K562 (cell line): Measurements from ENCODE around the gene S100A3. TPM values are rescaled to one million over a fixed set of nuclear protein-coding genes. Genes with fewer than 3 reads are reported as not detected.

ENCODE experiments used
- ATAC-seq: fragments of 200-7000 bp; cut with Tn5 transposase; 3 replicates; pipeline ENCODE4 v1.9.1; 2020; ENCODE audit warnings: moderate library complexity
- BruUV-seq: library from RNA; stranded (reverse); fragments of 400-500 nt; replicated peaks from 2 replicates; lab custom pipeline; 2021; lab: Mats Ljungman, UMichigan
- CTCF ChIA-PET: fragments of 300-600 bp; formaldehyde crosslinking; extraction: SDS; loops from one replicate; lab custom pipeline; 2021; ENCODE audit warnings: low intra/inter-chr PET ratio; lab: Yijun Ruan, JAX
- POLR2A ChIA-PET: fragments of 300-600, 350-650 bp; sonication (Branson Sonifier 250); formaldehyde crosslinking; extraction: SDS; loops from one replicate; lab custom pipeline; 2021; ENCODE audit warnings: antibody characterized with exemption, inconsistent platforms; lab: Yijun Ruan, JAX
- DNase-seq, 4 experiments: peaks; one replicate each; pipeline versions ENCODE4 v3.0.0 to v3.0.0-alpha.2; 2011 to 2018; ENCODE audit warnings: low spot score in 3 of 4, mixed read lengths in 3 of 4; ENCODE audit errors: extremely low read depth in 1 of 4
- FAIRE-seq: peaks from 2 replicates; lab custom pipeline; 2011; peaks lifted over from hg19 to GRCh38; lab: Jason Lieb, UNC
- H2AFZ ChIP-seq: 2 replicates; pipeline ENCODE4 v1.6.0; 2011; ENCODE audit warnings: low read depth, low read length, control low read depth, inconsistent platforms
- H3K27ac ChIP-seq: fragments of 200-600 bp; 3 replicates; pipeline ENCODE4 v1.8.0; 2011; ENCODE audit warnings: low read depth, mild to moderate bottlenecking, control low read depth, inconsistent platforms, low read length, moderate library complexity, mixed read lengths; ENCODE audit errors: extremely low read depth
- H3K27me3 ChIP-seq, 2 experiments: fragments of 300-600 bp in 1 of 2; 2 replicates in 1 of 2; 3 replicates in 1 of 2; pipeline versions ENCODE4 v1.6.0 to v1.8.0; 2011; ENCODE audit warnings: inconsistent platforms in 2 of 2, low read length in 2 of 2, mild to moderate bottlenecking in 1 of 2, mixed read lengths in 1 of 2, moderate library complexity in 1 of 2; ENCODE audit not compliant: control insufficient read depth in 2 of 2, insufficient read depth in 2 of 2
- H3K36me3 ChIP-seq: fragments of 300-600 bp; 3 replicates; pipeline ENCODE4 v1.8.0; 2011; ENCODE audit warnings: mild to moderate bottlenecking, low read length, inconsistent platforms; ENCODE audit not compliant: control insufficient read depth, insufficient read depth
- H3K4me1 ChIP-seq, 2 experiments: fragments of 200-600 bp in 1 of 2; replicated peaks in 1 of 2; 2 replicates in 1 of 2; 3 replicates in 1 of 2; pipeline versions ENCODE4 v1.5.1 to v1.8.0; 2011; ENCODE audit warnings: inconsistent platforms in 2 of 2, low read length in 2 of 2, mild to moderate bottlenecking in 1 of 2, mixed read lengths in 1 of 2, moderate library complexity in 1 of 2; ENCODE audit not compliant: control insufficient read depth in 2 of 2, insufficient read depth in 2 of 2
- H3K4me2 ChIP-seq: 2 replicates; pipeline ENCODE4 v1.6.1; 2011; ENCODE audit warnings: low read length, control low read depth, inconsistent platforms, mixed read lengths; ENCODE audit not compliant: insufficient read depth
- H3K4me3 ChIP-seq: fragments of 200-600 bp; sonication (generic), shearing (Covaris generic); 2 replicates; pipeline ENCODE4 v1.5.1; 2016; ENCODE audit warnings: control low read depth, inconsistent platforms
- H3K79me2 ChIP-seq: fragments of 200-600 bp; 3 replicates; pipeline ENCODE4 v1.8.0; 2011; ENCODE audit warnings: low read length, inconsistent platforms; ENCODE audit not compliant: control insufficient read depth, insufficient read depth
- H3K9ac ChIP-seq, 2 experiments: 2 replicates each; pipeline versions ENCODE4 v1.6.0 to v1.6.1; 2011; ENCODE audit warnings: low read depth in 2 of 2, low read length in 2 of 2, control low read depth in 1 of 2, inconsistent platforms in 1 of 2, mild to moderate bottlenecking in 1 of 2, mixed read lengths in 1 of 2; ENCODE audit not compliant: insufficient read depth in 1 of 2
- H3K9me1 ChIP-seq: one replicate; pipeline ENCODE4 v1.6.0; 2011; ENCODE audit warnings: inconsistent platforms, mild to moderate bottlenecking, low read length, moderate library complexity; ENCODE audit not compliant: control insufficient read depth, insufficient read depth
- H3K9me3 ChIP-seq: replicated peaks from 2 replicates; pipeline ENCODE4 v1.5.1; 2011; ENCODE audit warnings: low read depth, low read length, inconsistent platforms; ENCODE audit not compliant: control insufficient read depth, insufficient read depth
- H4K20me1 ChIP-seq: replicated peaks from 2 replicates; pipeline ENCODE4 v1.6.1; 2011; ENCODE audit warnings: low read length, inconsistent platforms, mixed read lengths; ENCODE audit not compliant: control insufficient read depth, insufficient read depth
- CEBPG ChIP-seq, 3 experiments: fragments of 200-800 bp in 1 of 3; sonication (Bioruptor generic) in 1 of 3; sonication (generic) in 1 of 3; formaldehyde crosslinking in 1 of 3; IDR thresholded peaks in 2 of 3; conservative IDR thresholded peaks in 1 of 3; 2 replicates each; pipeline versions ENCODE4 v1.6.1 to v1.8.0; 2016 to 2022; ENCODE audit warnings: missing compliant biosample characterization in 2 of 3, missing genetic modification characterization in 2 of 3, mild to moderate bottlenecking in 1 of 3, missing genetic modification reagents in 1 of 3
- HOMEZ ChIP-seq: fragments of 250-450 bp; sonication (Bioruptor Pico); IDR thresholded peaks from 2 replicates; pipeline ENCODE4 v1.4.0; 2020; ENCODE audit warnings: mild to moderate bottlenecking, moderate library complexity
- KLF10 ChIP-seq: fragments of 250-450 bp; sonication (Bioruptor Pico); IDR thresholded peaks from 2 replicates; pipeline ENCODE4 v1.6.1; 2021; ENCODE audit warnings: matching md5 sums
- MEF2D ChIP-seq: conservative IDR thresholded peaks from 2 replicates; pipeline ENCODE4 v1.6.1; 2016; ENCODE audit warnings: low read depth, missing genetic modification characterization, missing compliant biosample characterization
- SMAD4 ChIP-seq: fragments of 250-450 bp; sonication (Bioruptor Pico); conservative IDR thresholded peaks from 2 replicates; pipeline ENCODE4 v1.8.0; 2021; ENCODE audit warnings: inconsistent platforms, mild to moderate bottlenecking, moderate library complexity
- WGBS: fragments of 100-300 bp; shearing (Covaris generic); methylation state at CpG from one replicate; pipeline ENCODE4 v1.1.6; 2016; ENCODE audit warnings: low coverage, mixed read lengths; ENCODE audit not compliant: insufficient coverage; ENCODE audit errors: missing lambda C conversion rate; 5-methylcytosine and 5-hydroxymethylcytosine counted together
- in situ Hi-C: fragments of 300-500 bp; cut with MboI; formaldehyde crosslinking; loops from 4 replicates; pipeline ENCODE4 v1.15.0; 2018; ENCODE audit warnings: inconsistent platforms, mixed read lengths
- intact Hi-C: fragments of 100-400 bp; cut with micrococcal nuclease; formaldehyde crosslinking; loops from 2 replicates; pipeline ENCODE4 v1.14.2; 2022
- polyA plus RNA-seq, 8 experiments: library from polyadenylated mRNA; depleted of rRNA in 4 of 8; stranded (reverse) in 5 of 8; unstranded in 3 of 8; fragments of >200 nt; fragmentation: Nextera tagmentation in 2 of 8; fragmentation: Illumina TruSeq in 1 of 8; extraction: Ambion mirVana in 2 of 8; extraction: Trizol in 1 of 8; gene quantifications; 2 replicates each; pipeline versions ENCODE4 v1.2.1 to v1.2.3, GENCODE V29; 2011 to 2014; ENCODE audit warnings: inconsistent platforms in 1 of 8, missing spikeins in 1 of 8
- total RNA-seq, 7 experiments: library from RNA; depleted of rRNA in 6 of 7; stranded (reverse); fragments of >200 nt in 6 of 7; fragmentation: Illumina TruSeq in 2 of 7; extraction: Trizol in 2 of 7; gene quantifications; 2 replicates each; pipeline versions ENCODE4 v1.2.1 to v1.2.3, GENCODE V29; 2011 to 2021; ENCODE audit warnings: low replicate concordance in 1 of 7

S100A3 gene
- total and polyA plus RNA-seq, 9 of the 15 experiments (the other 6 are each of a cell fraction or from before 2014, with no cell fraction given), result 0.08 to 1.7 (median 0.18) TPM; not detected in 4

- Histone ChIP-seq H3K9me1 (no peaks in the 10 kb centered on the region), H2AFZ (no peak overlapping the region), H3K4me2 (no peak overlapping the region), H3K4me1 (peaks cover 0 to 6% of the 10 kb centered on the region in 2 experiments; a peak in 1 of 5 replicates), H4K20me1 (no peaks in the 10 kb centered on the region), H3K9me3 (no peaks in the 10 kb centered on the region), H3K9ac (no peak overlapping the region), H3K79me2 (no peaks in the 10 kb centered on the region), H3K36me3 (no peaks in the 10 kb centered on the region), H3K4me3 (no peak overlapping the region), H3K27me3 (no peaks in the 10 kb centered on the region), H3K27ac (no peak overlapping the region)
- in situ Hi-C loops, result no loop called here
- CTCF ChIA-PET, result no interaction called here
- DNase-seq (no peak), FAIRE-seq (peak; percentile 48), ATAC-seq (no peak)
- intact Hi-C loops, result no loop called here
- TF ChIP-seq KLF10 (CRISPR knock-in tag), result no peak
- TF ChIP-seq CEBPG (CRISPR knock-in tag; IDR thresholded peaks at IDR 0.05), result no peak
- TF ChIP-seq CEBPG (tag; conservative IDR thresholded peaks at IDR 0.05 in 1 of 2, IDR thresholded peaks at IDR 0.05 in 1 of 2), result 0 out of 4 replicates have a peak, but pooled peaks of 1 of the 2 experiments have one; percentile 9
- 20% methylated on average over 1 of the region's 1 CpG for WGBS
- BruUV-seq, result no TSS peak
- POLR2A ChIA-PET, result no interaction called here
Measured at GRCh38 chr1:153585006-153585405, 35.9 kb upstream of the S100A3 start.

DNA sequence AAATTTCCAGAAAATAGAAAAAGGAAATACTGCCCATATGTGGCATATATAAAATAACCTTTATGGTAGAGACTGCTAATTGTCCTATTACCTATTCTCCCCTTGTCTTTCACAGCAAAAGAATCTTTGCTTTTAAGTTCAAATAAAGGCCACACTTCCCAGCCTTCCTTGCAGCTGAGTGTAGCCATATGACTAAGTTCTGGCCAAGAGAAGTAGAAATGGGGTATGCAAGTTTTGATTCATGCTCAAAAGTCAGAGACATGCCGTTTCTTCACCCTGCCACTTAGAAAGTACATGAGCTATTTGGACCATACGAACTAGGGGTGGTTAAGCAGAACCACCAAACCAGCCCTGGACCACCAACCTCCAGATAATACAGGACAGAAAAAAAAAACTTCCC lies 34.9 kb upstream of the S100A3 start:
- in situ Hi-C loops (no loop called here), intact Hi-C loops (no loop called here)
- no peaks in the 10 kb centered on the region for H3K9me1 ChIP-seq
- no peak overlapping the region for H3K9ac ChIP-seq
- ChIA-PET POLR2A (interaction anchor here (1.3 kb wide), 1 partner anchor 9 kb away, joined by 4 read pairs; no protein-coding TSS in a partner anchor), CTCF (interaction anchor here (0.7 kb wide), 1 partner anchor 12 kb away, joined by 3 read pairs; no protein-coding TSS in a partner anchor)
- FAIRE-seq (peak; percentile 55), DNase-seq (no peak), ATAC-seq (no peak)
- 0 out of 2 replicates have a peak overlapping the region, but pooled peaks have one; percentile 7 for H2AFZ ChIP-seq
- no peak overlapping the region for H3K4me3 ChIP-seq
- no peak overlapping the region for H3K4me2 ChIP-seq
- no peaks in the 10 kb centered on the region for H3K79me2 ChIP-seq
- no peaks in the 10 kb centered on the region for H4K20me1 ChIP-seq
- peaks cover 0 to 6% of the 10 kb centered on the region in 2 experiments; a peak in 1 of 5 replicates for H3K4me1 ChIP-seq
- TF ChIP-seq MEF2D (tag), result no peak
- TF ChIP-seq HOMEZ (CRISPR knock-in tag), result no peak
- no peak for TF ChIP-seq SMAD4 (CRISPR knock-in tag)
- H3K27me3 ChIP-seq, result no peaks in the 10 kb centered on the region
- BruUV-seq, result no TSS peak
- no peaks in the 10 kb centered on the region for H3K36me3 ChIP-seq
- no peak overlapping the region for H3K27ac ChIP-seq
- WGBS, result 21% methylated on average over 2 of the region's 2 CpGs
- no peaks in the 10 kb centered on the region for H3K9me3 ChIP-seq
